Activated B cell treated with CpG ODN at 0.5 μM for 24 hours (primary cell): ENCODE measurements around the gene VAMP4. TPM values are rescaled to one million over a fixed set of nuclear protein-coding genes. Genes with fewer than 3 reads are reported as not detected.

Experiments used
- ATAC-seq: fragments of 200-7000 bp; cut with Tn5 transposase; one replicate; pipeline ENCODE4 v1.10.0; 2021; ENCODE audit warnings: low read depth, mild to moderate bottlenecking, moderate library complexity
- CTCF ChIA-PET: fragments of 350-600 bp; sonication (Branson Sonifier 250); formaldehyde crosslinking; loops from one replicate; lab custom pipeline; 2021; ENCODE audit warnings: antibody characterized with exemption; lab: Charles Lee
- POLR2A ChIA-PET: fragments of 350-600 bp; sonication (Branson Sonifier 250); formaldehyde crosslinking; loops from one replicate; lab custom pipeline; 2021; ENCODE audit warnings: antibody characterized with exemption; lab: Charles Lee
- DNase-seq: peaks from one replicate; pipeline ENCODE4 v3.0.0; 2022
- H3K27ac Mint-ChIP-seq: one replicate; pipeline ENCODE4 v1.8.0; 2020; ENCODE audit warnings: mixed read lengths
- H3K27me3 Mint-ChIP-seq: one replicate; pipeline ENCODE4 v1.8.0; 2021; ENCODE audit warnings: mixed read lengths
- H3K36me3 Mint-ChIP-seq: one replicate; pipeline ENCODE4 v1.8.0; 2021; ENCODE audit warnings: low read depth, mixed read lengths
- H3K4me1 Mint-ChIP-seq: one replicate; pipeline ENCODE4 v1.8.0; 2021; ENCODE audit warnings: mixed read lengths
- H3K4me3 Mint-ChIP-seq: one replicate; pipeline ENCODE4 v1.8.0; 2020; ENCODE audit warnings: mild to moderate bottlenecking, mixed read lengths
- H3K9me3 Mint-ChIP-seq: one replicate; pipeline ENCODE4 v1.8.0; 2020; ENCODE audit warnings: mixed read lengths
- intact Hi-C: fragments of 100-400 bp; cut with micrococcal nuclease; formaldehyde crosslinking; loops from one replicate; pipeline ENCODE4 v1.15.1; 2024
- total RNA-seq: library from RNA; stranded (reverse); gene quantifications from 2 replicates; pipeline ENCODE4 v1.2.3, GENCODE V29; 2022
- TF ChIP-seq, protein P1 (sequence below): fragments of 200-600 bp; IDR thresholded peaks from one replicate; pipeline ENCODE4 v1.8.0; 2022; ENCODE audit warnings: antibody characterized with exemption, mild to moderate bottlenecking

Gene VAMP4, protein sequence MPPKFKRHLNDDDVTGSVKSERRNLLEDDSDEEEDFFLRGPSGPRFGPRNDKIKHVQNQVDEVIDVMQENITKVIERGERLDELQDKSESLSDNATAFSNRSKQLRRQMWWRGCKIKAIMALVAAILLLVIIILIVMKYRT
- total RNA-seq = 9.0 and 10.5 TPM in 2 replicates

DNA sequence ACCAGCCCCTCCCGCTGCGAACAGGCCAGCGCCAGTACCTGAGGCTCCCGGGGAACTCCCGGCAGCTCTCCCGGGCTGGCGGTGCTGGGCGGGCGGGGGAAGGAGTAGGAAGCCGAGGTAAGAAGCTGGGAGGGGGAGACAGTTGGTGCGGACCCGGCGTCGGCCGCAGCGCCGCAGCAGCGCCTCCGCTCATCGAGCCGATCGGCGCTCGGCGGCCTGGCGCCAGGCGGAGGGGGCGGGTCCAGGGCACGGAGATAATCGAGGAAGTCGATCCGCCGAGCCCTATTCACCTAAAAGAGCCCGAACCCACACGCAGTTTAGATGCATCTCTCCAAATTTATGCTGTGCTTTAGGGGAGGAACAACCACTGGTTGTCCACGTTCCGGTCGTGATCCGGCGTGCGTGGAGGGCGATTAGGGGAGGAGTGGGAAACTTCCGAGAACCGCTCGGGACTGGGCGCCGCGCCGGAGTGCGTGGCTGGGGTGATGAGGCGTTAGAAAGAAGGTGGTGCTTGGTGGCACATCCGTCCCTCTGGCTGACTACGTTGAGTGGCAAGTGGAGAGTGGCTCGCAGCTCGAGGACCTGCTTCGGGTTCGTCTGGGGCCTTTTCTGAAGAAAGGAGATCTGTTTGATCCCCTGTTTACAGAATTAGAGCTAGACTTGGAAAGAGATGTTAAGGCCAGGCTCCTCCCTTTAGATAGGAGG is at the start of gene VAMP4:
Gene VAMP4, minus strand, starts transcription at position 194 of the 705 bp plus-strand sequence. CDS start 3,651 bp downstream, outside the sequence.
- peak; percentile 82 for DNase-seq
- H3K4me1 Mint-ChIP-seq = peaks cover 37% of the 10 kb centered on the region
- peak; percentile 93 for ATAC-seq
- peak within 1 kb of the TSS; percentile 100 for H3K4me3 Mint-ChIP-seq
- no peaks in the 10 kb centered on the region for H3K27me3 Mint-ChIP-seq
- CTCF ChIA-PET = interaction anchor here (0.8 to 1.7 kb wide), 3 partner anchors 10 to 257 kb away, joined by 3 to 4 read pairs (median 3); partner anchors contain the start of genes METTL13 and PRRC2C
- POLR2A ChIA-PET = interaction anchor here (0.7 to 4.8 kb wide), 11 partner anchors 12 to 791 kb away, joined by 3 to 86 read pairs (median 4); partner anchors contain the start of genes DNM3, METTL13, PRRC2C and SUCO
- peaks cover 23% of the 10 kb centered on the region for H3K36me3 Mint-ChIP-seq
- intact Hi-C loops = loop anchor here (1.0 to 10.0 kb wide), 7 partner anchors 39 to 1973 kb away; partner anchors contain the start of genes DNM3, GORAB, KLHL20 and METTL13
- TF ChIP-seq, protein P1, sequence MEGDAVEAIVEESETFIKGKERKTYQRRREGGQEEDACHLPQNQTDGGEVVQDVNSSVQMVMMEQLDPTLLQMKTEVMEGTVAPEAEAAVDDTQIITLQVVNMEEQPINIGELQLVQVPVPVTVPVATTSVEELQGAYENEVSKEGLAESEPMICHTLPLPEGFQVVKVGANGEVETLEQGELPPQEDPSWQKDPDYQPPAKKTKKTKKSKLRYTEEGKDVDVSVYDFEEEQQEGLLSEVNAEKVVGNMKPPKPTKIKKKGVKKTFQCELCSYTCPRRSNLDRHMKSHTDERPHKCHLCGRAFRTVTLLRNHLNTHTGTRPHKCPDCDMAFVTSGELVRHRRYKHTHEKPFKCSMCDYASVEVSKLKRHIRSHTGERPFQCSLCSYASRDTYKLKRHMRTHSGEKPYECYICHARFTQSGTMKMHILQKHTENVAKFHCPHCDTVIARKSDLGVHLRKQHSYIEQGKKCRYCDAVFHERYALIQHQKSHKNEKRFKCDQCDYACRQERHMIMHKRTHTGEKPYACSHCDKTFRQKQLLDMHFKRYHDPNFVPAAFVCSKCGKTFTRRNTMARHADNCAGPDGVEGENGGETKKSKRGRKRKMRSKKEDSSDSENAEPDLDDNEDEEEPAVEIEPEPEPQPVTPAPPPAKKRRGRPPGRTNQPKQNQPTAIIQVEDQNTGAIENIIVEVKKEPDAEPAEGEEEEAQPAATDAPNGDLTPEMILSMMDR = no peak
- no peaks in the 10 kb centered on the region for H3K9me3 Mint-ChIP-seq
- peak within 1 kb of the TSS; percentile 100 for H3K27ac Mint-ChIP-seq

DNA sequence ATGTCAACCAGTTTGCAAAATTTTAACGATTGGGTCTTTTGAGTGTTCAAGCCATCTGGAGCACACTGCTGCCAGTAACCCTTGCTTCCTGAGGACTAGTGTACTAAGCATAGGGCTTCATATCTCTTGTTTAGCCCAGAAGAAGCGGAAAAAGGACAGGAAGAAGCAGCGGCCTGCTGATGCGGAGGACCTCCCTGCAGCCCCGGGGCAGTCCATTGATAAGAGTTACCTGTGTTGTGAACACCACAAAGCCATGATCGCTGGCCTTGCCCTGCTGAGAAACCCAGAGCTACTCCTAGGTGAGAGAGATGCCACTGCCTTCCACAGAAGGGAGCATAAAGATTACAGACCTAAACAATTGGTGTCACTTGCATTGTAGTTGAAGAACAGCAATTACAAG is 48.5 kb upstream of the VAMP4 start:
- Mint-ChIP-seq H3K9me3 (peaks cover 3% of the 10 kb centered on the region), H3K36me3 (peaks cover 94% of the 10 kb centered on the region), H3K27ac (no peak overlapping the region), H3K27me3 (no peaks in the 10 kb centered on the region), H3K4me1 (peaks cover 7% of the 10 kb centered on the region), H3K4me3 (no peak overlapping the region)
- ATAC-seq (no peak), DNase-seq (no peak)
- TF ChIP-seq, protein P1 = no peak
- intact Hi-C loops = no loop called here
- CTCF ChIA-PET = no interaction called here
- POLR2A ChIA-PET = no interaction called here

DNA sequence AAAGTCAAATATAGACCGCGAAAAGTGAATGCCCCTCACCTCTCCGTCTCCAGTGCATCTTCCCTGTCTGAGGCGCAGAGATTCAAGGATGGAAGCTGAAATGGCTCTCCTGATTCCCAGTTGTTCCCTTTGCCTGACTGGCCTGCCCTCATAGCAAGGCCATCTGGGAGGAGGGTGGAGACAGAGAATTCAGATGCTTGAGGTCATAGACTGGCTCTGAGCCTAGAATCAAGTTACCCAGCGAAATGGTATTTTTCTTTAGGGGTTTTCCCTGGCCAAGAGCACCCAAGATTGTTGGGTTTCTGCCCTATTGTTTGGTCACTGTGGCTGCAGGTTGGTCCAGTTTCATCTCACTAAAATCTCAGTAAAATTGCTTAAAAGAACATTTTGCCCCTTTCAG is 46.8 kb upstream of the VAMP4 start:
- Mint-ChIP-seq H3K9me3 (no peaks in the 10 kb centered on the region), H3K36me3 (peaks cover 93% of the 10 kb centered on the region), H3K4me1 (peaks cover 11% of the 10 kb centered on the region), H3K4me3 (no peak overlapping the region), H3K27me3 (no peaks in the 10 kb centered on the region), H3K27ac (no peak overlapping the region)
- ATAC-seq (no peak), DNase-seq (no peak)
- POLR2A ChIA-PET = no interaction called here
- TF ChIP-seq, protein P1 = no peak
- CTCF ChIA-PET = interaction anchor here (1.3 kb wide), 1 partner anchor 12 kb away, joined by 4 read pairs; no protein-coding TSS in a partner anchor
- intact Hi-C loops = no loop called here

DNA sequence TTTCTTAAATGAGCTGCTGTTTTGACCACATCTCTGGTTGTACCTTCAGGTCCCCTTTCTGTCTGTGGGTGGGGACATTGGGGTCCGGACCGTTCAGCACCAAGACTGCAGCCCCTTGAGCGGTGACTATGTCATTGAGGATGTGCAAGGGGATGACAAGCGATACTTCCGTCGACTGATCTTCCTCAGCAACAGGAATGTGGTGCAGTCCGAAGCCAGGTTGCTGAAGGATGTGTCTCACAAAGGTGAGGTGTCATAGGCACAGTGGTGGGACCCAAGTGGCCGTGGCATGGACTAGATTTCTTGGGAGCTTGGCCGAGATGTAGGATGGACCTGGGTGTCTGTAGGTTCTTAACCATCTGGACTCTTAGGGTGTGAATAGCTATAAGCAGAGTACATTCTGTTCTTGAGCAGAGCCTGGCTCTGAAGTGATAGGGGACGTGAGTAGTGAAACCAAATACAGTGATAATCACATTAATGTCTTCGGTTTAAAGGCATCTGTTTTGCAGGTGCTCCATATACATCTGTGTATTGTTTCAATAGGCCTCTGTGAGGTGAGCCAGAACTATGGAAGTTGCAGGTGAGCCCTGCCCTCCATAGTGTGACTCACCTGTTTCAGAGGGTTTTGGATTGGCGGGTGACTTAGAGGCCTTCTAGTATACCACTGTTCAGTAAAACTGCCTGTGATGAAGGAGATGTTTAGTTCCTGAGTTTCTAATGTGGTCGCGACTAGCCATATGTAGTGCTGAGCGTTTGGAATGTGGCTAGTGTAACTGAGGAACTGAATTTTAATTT is 46.0 kb upstream of the VAMP4 start:
- no peak overlapping the region for H3K27ac Mint-ChIP-seq
- TF ChIP-seq, protein P1 = no peak
- POLR2A ChIA-PET = no interaction called here

More for the DNA sequence above, 46.0 kb upstream of the VAMP4 start:
- no peak for DNase-seq
- H3K4me3 Mint-ChIP-seq = no peak overlapping the region
- CTCF ChIA-PET = interaction anchor here (1.3 kb wide), 1 partner anchor 13 kb away, joined by 4 read pairs; no protein-coding TSS in a partner anchor
- intact Hi-C loops = no loop called here
- ATAC-seq = no peak
- no peaks in the 10 kb centered on the region for H3K9me3 Mint-ChIP-seq
- no peaks in the 10 kb centered on the region for H3K27me3 Mint-ChIP-seq
- H3K36me3 Mint-ChIP-seq = peaks cover 91% of the 10 kb centered on the region
- peaks cover 19% of the 10 kb centered on the region for H3K4me1 Mint-ChIP-seq
